ENCODE results near the gene LY6G5B. TPM values are rescaled to one million over a fixed set of nuclear protein-coding genes. Genes with fewer than 3 reads are reported as not detected.

LY6G5B gene
- polyA plus RNA-seq, 1 of the 3 experiments (the other 2 are of a cell fraction), result 12.7 TPM

DNA sequence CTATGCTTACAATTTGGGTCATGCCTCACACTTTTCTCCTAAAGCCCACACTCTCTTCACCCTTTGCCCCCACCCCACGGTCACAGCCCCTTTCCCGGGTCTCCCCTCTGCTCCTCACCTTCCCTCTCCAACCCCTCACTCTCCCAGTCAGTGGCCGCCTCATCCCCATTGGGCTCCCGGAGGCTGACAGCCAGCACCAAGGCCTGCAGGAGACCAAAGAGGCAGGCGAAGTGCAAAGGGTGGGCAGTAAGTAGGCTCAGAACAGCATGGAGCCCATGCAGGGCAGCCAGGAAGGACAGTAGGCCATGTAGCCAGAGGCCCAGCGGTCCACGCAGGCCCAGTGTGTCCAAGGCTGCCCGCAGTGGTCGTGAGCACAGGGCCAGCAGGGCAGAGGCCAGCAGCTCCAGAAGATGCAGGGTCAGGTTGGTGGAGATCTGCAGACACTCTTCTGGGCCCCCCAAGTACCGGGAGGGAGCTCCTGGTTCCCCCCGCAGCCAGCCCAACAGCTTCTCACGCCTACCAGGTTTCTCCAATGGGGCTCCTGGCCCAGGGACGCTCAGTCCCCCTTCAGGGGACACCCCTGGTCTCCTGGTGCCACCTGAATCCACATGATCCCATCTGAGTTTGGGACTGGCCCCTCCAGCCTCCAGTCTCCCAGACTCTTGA lies 10.7 kb upstream of the LY6G5B start (continued):
- TF ChIP-seq EZH2phosphoT487 (IDR thresholded peaks at IDR 0.05; ENCODE audit: borderline replicate concordance, low read depth) (no peak), FOSL2 (IDR thresholded peaks at IDR 0.05; ENCODE audit: borderline replicate concordance, low read depth) (no peak), GATA2 (CRISPR knock-in tag; IDR thresholded peaks at IDR 0.05) (no peak), GABPA (IDR thresholded peaks at IDR 0.05; ENCODE audit: low read depth) (no peak), TAF1 (IDR thresholded peaks at IDR 0.05; ENCODE audit: borderline replicate concordance, low read depth, low read length) (no peak), FOXM1 (IDR thresholded peaks at IDR 0.05; ENCODE audit: low read depth) (no peak), SMC3 (IDR thresholded peaks at IDR 0.05; ENCODE audit: low read depth, low read length) (no peak), USF1 (IDR thresholded peaks at IDR 0.05; ENCODE audit: borderline replicate concordance, low read depth) (no peak)
- TF ChIP-seq, protein P1, sequence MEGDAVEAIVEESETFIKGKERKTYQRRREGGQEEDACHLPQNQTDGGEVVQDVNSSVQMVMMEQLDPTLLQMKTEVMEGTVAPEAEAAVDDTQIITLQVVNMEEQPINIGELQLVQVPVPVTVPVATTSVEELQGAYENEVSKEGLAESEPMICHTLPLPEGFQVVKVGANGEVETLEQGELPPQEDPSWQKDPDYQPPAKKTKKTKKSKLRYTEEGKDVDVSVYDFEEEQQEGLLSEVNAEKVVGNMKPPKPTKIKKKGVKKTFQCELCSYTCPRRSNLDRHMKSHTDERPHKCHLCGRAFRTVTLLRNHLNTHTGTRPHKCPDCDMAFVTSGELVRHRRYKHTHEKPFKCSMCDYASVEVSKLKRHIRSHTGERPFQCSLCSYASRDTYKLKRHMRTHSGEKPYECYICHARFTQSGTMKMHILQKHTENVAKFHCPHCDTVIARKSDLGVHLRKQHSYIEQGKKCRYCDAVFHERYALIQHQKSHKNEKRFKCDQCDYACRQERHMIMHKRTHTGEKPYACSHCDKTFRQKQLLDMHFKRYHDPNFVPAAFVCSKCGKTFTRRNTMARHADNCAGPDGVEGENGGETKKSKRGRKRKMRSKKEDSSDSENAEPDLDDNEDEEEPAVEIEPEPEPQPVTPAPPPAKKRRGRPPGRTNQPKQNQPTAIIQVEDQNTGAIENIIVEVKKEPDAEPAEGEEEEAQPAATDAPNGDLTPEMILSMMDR (IDR thresholded peaks at IDR 0.05), result no peak
- TF ChIP-seq, protein P2, sequence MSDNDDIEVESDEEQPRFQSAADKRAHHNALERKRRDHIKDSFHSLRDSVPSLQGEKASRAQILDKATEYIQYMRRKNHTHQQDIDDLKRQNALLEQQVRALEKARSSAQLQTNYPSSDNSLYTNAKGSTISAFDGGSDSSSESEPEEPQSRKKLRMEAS (IDR thresholded peaks at IDR 0.05; ENCODE audit: low read depth), result no peak

- Histone ChIP-seq H3K9me3 (no peaks in the 10 kb centered on the region), H3K9me2 (no peaks in the 10 kb centered on the region), H3K27me3 (ENCODE audit: insufficient read depth) (no peaks in the 10 kb centered on the region), H4K20me1 (ENCODE audit: insufficient read depth) (peaks cover 8% of the 10 kb centered on the region; the same call in 1 of the 2 replicates), H3K4me2 (peak overlapping the region; percentile 97), H3K36me3 (replicated peaks in 1 of 2; ENCODE audit: control insufficient read depth in 1 of 2, insufficient read depth in 2 of 2, low read length in 1 of 2) (peaks cover 14 to 15% of the 10 kb centered on the region in 2 experiments), H3K27ac (ENCODE audit: low read depth in 2 of 2, low read length in 1 of 2) (peak overlapping the region; percentile 67 to 86), H3K79me2 (ENCODE audit: insufficient read depth) (peaks cover 83% of the 10 kb centered on the region), H3K9ac (peak overlapping the region; percentile 86), H3F3A (replicated peaks; ENCODE audit: insufficient read depth) (peaks cover 24% of the 10 kb centered on the region), H3K4me1 (ENCODE audit: control insufficient read depth in 1 of 2, insufficient read depth in 2 of 2, low read depth in 1 of 2, low read length in 1 of 2) (peaks cover 22 to 35% of the 10 kb centered on the region in 2 experiments; a peak in 2 of 4 replicates), H2AFZ (ENCODE audit: low read depth) (peak overlapping the region; percentile 17; the same call in 1 of the 2 replicates), H3K4me3 (ENCODE audit: low read depth in 2 of 2, low read length in 1 of 2) (peak overlapping the region; percentile 85)
- peak; percentile 45 for TF ChIP-seq ELF1 (IDR thresholded peaks at IDR 0.05)
- no peak for TF ChIP-seq USF2 (IDR thresholded peaks at IDR 0.05; ENCODE audit: borderline replicate concordance, low read depth, low read length)
- TF ChIP-seq SIN3A (IDR thresholded peaks at IDR 0.05; ENCODE audit: borderline replicate concordance, low read depth, low read length), result peak; percentile 73
- peak; percentile 94 for TF ChIP-seq REST (IDR thresholded peaks at IDR 0.05; ENCODE audit: low read depth, low read length)
- ChIA-PET POLR2A (interaction anchor here (0.6 to 2.3 kb wide), 7 partner anchors 8 to 43 kb away, joined by 3 to 16 read pairs (median 4); partner anchors contain the start of genes ABHD16A and BAG6), CTCF (no interaction called here)
- DNase-seq, result no peak
- WGBS (ENCODE audit: low lambda C conversion rate), result 9% methylated on average over 9 of the region's 13 CpGs
Measured at GRCh38 chr6:31659649-31660380, 10.0 kb upstream of the LY6G5B start.

All from SK-N-SH (cell line).